Stimulated activated CD8-positive, alpha-beta memory T cell treated with anti-CD3 and anti-CD28 coated beads, Interleukin-7, amount 100 ng/mL, for 4 hours (primary cell): ENCODE results near the gene FAM78B.

ENCODE experiments used
- DNase-seq, 2 donors: peaks; one replicate each; pipeline ENCODE4 v3.0.0-alpha.2; 2020; ENCODE audit warnings: low read depth in 2 of 2

The FAM78B gene

DNA sequence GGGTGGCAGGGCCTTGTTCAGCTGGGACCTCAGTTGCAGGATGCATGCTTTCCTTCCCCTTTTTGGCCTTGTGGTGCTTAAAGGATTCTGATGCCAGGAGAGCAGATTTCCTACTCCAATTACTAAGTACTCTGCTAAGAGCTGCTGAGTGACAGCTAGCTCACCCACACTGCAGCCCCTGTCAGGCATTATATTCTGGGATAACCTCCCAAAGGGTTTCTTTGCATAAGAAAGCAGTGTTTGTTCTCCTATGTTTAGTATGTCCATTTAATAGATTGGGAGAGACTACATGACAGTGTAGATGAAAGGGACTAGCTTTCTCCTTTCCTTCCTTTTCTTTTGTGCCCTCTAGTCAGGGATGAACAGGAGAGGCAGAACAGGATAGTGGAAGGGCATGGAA lies 100.7 kb downstream of the FAM78B start:
- DNase-seq = no peak

GRCh38 chr1:166064951-166065350 lies 101.8 kb downstream of the FAM78B start:
- no peak for DNase-seq

GRCh38 chr1:166064313-166064926 lies 102.4 kb downstream of the FAM78B start:
- no peak for DNase-seq

DNA sequence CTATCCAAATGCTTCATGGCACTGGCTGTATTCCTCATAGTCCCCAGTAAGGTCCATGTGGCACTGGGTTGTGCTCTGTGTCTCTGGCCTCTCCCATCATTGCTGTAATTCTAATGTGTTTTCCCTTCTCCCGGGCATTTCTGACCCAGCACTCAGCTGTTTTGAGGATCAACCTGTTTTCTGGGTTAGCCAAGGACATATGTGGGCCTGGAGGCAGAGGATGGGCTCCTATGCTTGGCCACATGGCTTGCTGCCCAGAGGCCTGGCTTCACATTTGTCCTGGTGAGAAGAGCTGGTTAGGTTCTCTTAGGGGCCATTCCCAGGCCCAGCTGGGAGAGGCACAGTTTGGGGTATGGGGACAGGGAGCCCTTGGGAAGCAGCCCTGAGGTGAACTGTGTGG lies 103.1 kb downstream of the FAM78B start:
- no peak for DNase-seq

- no peak for DNase-seq
Measured at GRCh38 chr1:166062421-166063070, 104.3 kb downstream of the FAM78B start.

DNA sequence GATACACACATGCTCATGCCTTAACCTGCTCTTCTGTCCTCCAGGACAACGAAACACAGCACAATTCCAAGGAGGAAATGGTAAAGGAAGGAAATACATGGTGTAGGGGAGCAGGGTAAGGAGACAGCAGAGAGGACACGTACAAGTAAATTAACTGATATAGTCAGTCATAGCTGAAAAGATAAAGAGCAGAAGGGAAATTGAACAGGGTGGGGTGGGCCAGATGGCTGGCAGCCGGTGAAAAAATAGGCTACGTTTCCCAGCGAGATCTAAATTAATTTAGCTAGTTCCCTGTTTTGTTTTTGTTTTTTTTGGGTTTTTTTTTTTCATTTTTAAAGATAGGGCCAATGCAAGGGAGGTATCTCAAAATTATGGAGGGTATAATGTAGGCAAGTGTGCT lies 109.2 kb downstream of the FAM78B start:
- no peak for DNase-seq

DNA sequence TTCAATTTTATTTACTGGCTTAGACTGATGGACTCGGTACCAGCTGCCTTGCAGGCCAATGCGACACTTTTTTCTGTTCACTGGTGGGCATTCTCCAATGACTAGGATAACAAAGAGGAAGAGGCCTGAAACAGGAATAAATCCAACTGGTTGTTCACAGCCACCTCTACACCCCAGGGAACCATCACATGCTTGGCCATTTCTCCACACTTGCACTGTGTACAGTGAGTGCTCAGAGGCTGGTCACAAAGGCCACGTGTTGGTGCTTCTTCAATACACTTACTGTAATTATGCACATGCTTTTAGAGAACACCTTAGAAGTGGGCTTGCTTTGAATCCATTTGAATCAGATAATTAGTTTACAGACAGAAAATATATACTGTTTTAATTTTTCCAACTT lies 113.4 kb downstream of the FAM78B start:
- no peak for DNase-seq

DNA sequence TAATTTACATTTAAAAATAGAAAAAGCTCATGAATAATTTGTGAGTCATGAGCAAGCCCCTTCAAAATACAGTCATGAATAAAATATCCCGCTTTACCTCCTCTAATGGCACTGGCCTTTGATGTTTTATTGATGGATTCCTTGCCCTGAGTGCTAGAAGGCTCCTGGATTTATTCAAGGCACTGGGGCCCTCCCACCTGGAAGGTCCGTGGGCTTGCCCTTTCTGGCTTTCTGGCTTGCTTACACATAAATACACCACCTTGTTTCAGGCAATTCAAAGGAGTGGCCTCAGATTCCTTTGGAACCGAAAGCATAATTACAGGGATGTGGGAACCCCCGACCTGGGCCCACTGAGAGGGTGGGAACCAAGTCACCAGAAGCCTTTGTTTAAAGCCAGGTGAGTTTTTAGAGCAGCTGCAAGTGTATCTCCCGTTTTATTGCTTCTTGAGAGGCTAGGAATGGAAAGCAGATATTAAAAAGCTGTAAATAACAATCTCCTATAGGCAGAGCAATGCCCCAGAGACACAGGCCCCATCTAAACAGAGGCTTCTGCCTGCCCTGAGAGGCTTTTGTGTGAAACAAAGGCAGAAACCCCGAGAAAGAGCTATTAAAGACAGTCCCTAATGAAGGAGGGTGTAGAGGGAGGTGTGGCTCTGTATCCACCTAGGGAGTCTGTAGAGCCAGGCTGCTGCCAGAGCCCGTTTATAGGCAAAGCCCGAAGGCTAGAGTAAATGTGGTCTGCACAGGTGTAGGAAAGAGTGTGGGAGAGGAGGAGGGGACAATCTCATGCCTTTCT lies 126.4 kb downstream of the FAM78B start:
- DNase-seq = no peak

GRCh38 chr1:166039436-166040201 lies 127.2 kb downstream of the FAM78B start:
- DNase-seq = no peak

DNA sequence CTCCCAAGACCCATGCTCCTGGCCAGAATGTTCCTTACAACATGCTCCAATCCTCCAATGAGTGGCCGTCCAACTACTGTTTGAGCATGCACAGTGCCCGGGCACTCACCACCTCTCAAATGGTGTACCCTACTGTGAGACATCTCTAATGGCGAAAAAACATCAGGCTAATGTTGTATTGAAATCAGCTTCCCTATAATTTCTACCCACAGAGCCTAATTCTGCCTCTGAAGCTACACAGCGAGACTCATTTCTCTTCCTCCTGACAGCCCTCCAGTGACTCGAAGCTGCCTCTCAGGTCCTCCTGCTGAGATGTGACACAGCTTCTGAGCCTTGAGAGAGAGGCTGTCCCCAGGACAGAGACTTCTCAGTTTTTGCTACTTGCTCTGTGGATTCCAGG lies 130.7 kb downstream of the FAM78B start:
- DNase-seq = no peak

- no peak for DNase-seq
Measured at GRCh38 chr1:166032572-166033371, 134.0 kb downstream of the FAM78B start.

DNA sequence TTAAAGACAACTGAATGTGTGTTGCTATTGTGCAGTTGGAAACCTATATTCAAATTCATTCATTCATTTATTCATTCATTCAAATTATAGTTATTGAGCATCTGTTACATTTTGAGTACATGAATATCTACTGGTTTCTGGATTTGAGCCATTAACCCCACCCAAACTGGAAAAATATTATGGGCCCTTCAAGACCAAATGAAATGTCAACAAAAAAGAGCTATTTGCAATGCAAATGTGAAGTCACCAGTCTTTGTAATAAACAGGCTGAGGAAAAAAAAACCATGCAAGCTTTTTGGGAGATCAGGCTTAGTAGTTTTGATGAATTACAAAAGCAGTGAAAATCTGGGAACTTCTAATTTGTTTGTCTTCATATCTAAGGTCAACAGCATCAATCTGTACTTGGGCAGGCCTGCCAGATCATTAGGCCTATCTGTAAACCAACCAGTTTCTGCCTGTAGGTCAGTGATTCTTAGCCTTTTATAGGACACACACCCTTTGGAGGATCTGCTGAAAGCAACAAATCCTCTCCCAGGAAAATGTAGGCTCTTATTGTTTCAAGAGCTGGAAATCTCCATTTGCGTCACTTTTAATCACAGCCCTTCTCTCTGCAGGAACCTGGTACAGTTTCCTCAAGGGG lies 134.7 kb downstream of the FAM78B start:
- no peak for DNase-seq

- DNase-seq = no peak
Measured at GRCh38 chr1:166029196-166029945, 137.4 kb downstream of the FAM78B start.

DNA sequence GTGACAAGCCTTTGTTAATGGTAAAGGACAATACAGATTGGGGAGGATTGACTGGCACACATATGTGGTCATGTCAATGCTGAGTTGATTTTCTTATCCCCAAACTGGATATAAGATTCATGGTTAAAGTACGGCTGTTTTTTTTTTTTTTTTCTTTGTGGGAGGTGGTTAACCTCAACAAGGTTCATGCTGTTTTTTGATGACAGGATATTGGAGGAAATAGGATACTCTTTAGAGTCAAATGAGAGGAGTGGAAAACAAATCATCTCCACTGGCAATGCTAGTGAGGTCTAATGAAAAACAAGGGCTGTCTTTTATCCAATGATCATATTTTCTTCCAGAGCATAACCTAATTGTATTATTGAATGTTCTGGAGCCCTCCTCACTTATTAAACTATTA lies 140.2 kb downstream of the FAM78B start:
- DNase-seq = no peak

- no peak for DNase-seq
Measured at GRCh38 chr1:166026143-166026542, 140.7 kb downstream of the FAM78B start.

DNA sequence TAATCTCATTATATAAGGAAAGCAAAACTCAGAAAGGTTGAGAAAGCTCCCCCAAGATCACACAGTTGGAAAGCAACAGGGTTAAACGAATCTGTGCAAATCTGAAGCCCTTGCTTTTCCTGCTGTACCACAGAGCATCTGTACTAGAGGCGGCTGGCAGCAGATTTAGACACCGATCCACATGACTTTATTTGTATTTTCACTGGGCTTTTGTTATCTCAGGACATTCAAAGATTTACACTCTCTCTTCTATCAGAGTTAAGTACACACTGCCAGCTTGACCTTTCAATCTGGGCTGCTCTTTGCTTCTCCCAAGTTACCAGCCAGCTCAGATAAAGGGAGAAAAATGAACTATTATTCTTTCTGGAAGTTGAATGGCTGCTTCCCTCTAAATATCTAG lies 146.6 kb downstream of the FAM78B start:
- DNase-seq = no peak
